Loucy (cell line): ENCODE data around the gene IL4.

ENCODE experiments used
- H2AFZ ChIP-seq: fragments of 200-600 bp; sonication (generic); 2 replicates; pipeline ENCODE4 v1.6.0; 2016; ENCODE audit warnings: antibody characterized with exemption, mild to moderate bottlenecking, low read length, moderate library complexity
- H3F3A ChIP-seq: fragments of 200-600 bp; 2 replicates; pipeline ENCODE4 v1.6.0; 2016; ENCODE audit warnings: antibody characterized with exemption, low read depth, mild to moderate bottlenecking
- H3K27me3 ChIP-seq: fragments of 200-600 bp; sonication (generic); 2 replicates; pipeline ENCODE4 v1.6.1; 2014; ENCODE audit warnings: low read length, mild to moderate bottlenecking; ENCODE audit not compliant: insufficient read depth, poor library complexity, severe bottlenecking
- H3K36me3 ChIP-seq: fragments of 200-600 bp; sonication (generic); 2 replicates; pipeline ENCODE4 v1.6.1; 2016; ENCODE audit warnings: low read length; ENCODE audit not compliant: insufficient read depth
- H3K4me1 ChIP-seq: fragments of 200-600 bp; sonication (generic); 2 replicates; pipeline ENCODE4 v1.5.1; 2014; ENCODE audit warnings: low read length, mild to moderate bottlenecking; ENCODE audit not compliant: insufficient read depth, poor library complexity, severe bottlenecking
- H3K4me2 ChIP-seq: fragments of 200-600 bp; sonication (generic); 2 replicates; pipeline ENCODE4 v1.6.0; 2014; ENCODE audit warnings: antibody characterized with exemption, low read length, low read depth, mild to moderate bottlenecking; ENCODE audit not compliant: poor library complexity, severe bottlenecking
- H3K4me3 ChIP-seq: fragments of 200-600 bp; sonication (generic); 2 replicates; pipeline ENCODE4 v1.5.1; 2014; ENCODE audit warnings: low read length, mild to moderate bottlenecking, mixed read lengths; ENCODE audit not compliant: poor library complexity, severe bottlenecking
- H3K79me2 ChIP-seq: fragments of 200-600 bp; sonication (generic); 2 replicates; pipeline ENCODE4 v1.6.1; 2014; ENCODE audit warnings: low read length; ENCODE audit not compliant: insufficient read depth
- H3K9ac ChIP-seq: fragments of 200-600 bp; sonication (generic); 2 replicates; pipeline ENCODE4 v1.6.0; 2014; ENCODE audit warnings: mild to moderate bottlenecking, low read depth, low read length, moderate library complexity; ENCODE audit not compliant: poor library complexity, severe bottlenecking
- H3K9me2 ChIP-seq: fragments of 200-600 bp; sonication (generic); replicated peaks from 2 replicates; pipeline ENCODE4 v1.6.1; 2016; ENCODE audit warnings: low read depth, low read length, mixed read lengths
- H3K9me3 ChIP-seq: fragments of 200-600 bp; sonication (generic); 2 replicates; pipeline ENCODE4 v1.6.1; 2014; ENCODE audit warnings: mild to moderate bottlenecking, antibody characterized with exemption, low read length, low read depth; ENCODE audit not compliant: insufficient read depth
- H4K20me1 ChIP-seq: fragments of 200-600 bp; sonication (generic); 2 replicates; pipeline ENCODE4 v1.6.0; 2014; ENCODE audit warnings: antibody characterized with exemption, low read length, mild to moderate bottlenecking; ENCODE audit not compliant: insufficient read depth, poor library complexity, severe bottlenecking
- EZH2phosphoT487 ChIP-seq: fragments of 200-600 bp; IDR thresholded peaks from 2 replicates; pipeline ENCODE4 v1.6.1; 2018; ENCODE audit warnings: antibody characterized with exemption, mild to moderate bottlenecking, moderate library complexity, borderline replicate concordance
- TF ChIP-seq, protein P1 (sequence below): fragments of 200-600 bp; sonication (generic); conservative IDR thresholded peaks from 2 replicates; pipeline ENCODE4 v1.5.1; 2014; ENCODE audit warnings: mild to moderate bottlenecking, antibody characterized with exemption, low read length

Gene IL4

DNA sequence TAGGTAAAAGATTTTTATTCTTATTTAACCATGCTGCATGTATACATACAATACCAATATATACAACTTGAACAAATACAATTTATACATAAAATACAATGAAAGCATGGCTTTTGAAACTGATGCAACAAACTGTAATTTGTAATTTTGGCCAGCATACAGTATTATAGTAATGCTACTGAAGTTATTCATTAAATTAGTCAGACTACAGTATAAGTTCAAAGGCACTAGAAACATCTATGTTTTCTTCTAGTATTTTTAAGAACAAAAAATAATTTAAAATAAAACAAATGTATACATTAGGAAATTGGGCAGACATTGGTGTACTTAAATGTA is 18.8 kb downstream of the IL4 start:
- no peak overlapping the region for H3K9ac ChIP-seq
- H3K9me3 ChIP-seq = no peaks in the 10 kb centered on the region
- TF ChIP-seq EZH2phosphoT487 = no peak
- TF ChIP-seq, protein P1, sequence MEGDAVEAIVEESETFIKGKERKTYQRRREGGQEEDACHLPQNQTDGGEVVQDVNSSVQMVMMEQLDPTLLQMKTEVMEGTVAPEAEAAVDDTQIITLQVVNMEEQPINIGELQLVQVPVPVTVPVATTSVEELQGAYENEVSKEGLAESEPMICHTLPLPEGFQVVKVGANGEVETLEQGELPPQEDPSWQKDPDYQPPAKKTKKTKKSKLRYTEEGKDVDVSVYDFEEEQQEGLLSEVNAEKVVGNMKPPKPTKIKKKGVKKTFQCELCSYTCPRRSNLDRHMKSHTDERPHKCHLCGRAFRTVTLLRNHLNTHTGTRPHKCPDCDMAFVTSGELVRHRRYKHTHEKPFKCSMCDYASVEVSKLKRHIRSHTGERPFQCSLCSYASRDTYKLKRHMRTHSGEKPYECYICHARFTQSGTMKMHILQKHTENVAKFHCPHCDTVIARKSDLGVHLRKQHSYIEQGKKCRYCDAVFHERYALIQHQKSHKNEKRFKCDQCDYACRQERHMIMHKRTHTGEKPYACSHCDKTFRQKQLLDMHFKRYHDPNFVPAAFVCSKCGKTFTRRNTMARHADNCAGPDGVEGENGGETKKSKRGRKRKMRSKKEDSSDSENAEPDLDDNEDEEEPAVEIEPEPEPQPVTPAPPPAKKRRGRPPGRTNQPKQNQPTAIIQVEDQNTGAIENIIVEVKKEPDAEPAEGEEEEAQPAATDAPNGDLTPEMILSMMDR = no peak
- no peak overlapping the region for H3K4me2 ChIP-seq
- no peaks in the 10 kb centered on the region for H3K79me2 ChIP-seq
- no peaks in the 10 kb centered on the region for H3K36me3 ChIP-seq
- no peaks in the 10 kb centered on the region for H3F3A ChIP-seq
- peaks cover 18% of the 10 kb centered on the region for H3K4me1 ChIP-seq
- H3K4me3 ChIP-seq = no peak overlapping the region
- no peaks in the 10 kb centered on the region for H3K9me2 ChIP-seq
- no peaks in the 10 kb centered on the region for H3K27me3 ChIP-seq
- H4K20me1 ChIP-seq = no peaks in the 10 kb centered on the region
- H2AFZ ChIP-seq = no peak overlapping the region

DNA sequence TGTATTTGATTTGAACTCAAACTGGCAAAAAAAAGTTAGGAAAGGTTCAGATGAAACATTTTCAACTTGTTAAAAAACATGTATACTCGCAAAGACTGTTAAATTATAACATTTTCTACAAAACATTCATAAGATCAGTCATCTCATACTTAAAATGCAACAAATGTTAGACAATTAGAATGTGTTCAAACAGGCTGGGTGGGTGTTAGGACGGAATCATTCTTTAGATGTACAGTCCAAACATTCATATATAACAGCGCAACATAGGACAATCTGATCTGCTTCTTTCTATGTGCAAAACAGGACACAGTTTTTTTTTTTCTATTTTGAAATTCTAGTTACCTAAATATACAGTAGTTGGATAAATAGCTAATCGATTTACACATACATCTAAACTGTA is 22.2 kb downstream of the IL4 start:
- TF ChIP-seq, protein P1 = no peak
- no peak for TF ChIP-seq EZH2phosphoT487
- Histone ChIP-seq H3K9ac (no peak overlapping the region), H3K36me3 (no peaks in the 10 kb centered on the region), H4K20me1 (no peaks in the 10 kb centered on the region), H3K9me3 (no peaks in the 10 kb centered on the region), H3K4me2 (no peak overlapping the region), H3K9me2 (no peaks in the 10 kb centered on the region), H3F3A (no peaks in the 10 kb centered on the region), H2AFZ (no peak overlapping the region), H3K27me3 (no peaks in the 10 kb centered on the region), H3K79me2 (no peaks in the 10 kb centered on the region), H3K4me1 (no peaks in the 10 kb centered on the region), H3K4me3 (no peak overlapping the region)

DNA sequence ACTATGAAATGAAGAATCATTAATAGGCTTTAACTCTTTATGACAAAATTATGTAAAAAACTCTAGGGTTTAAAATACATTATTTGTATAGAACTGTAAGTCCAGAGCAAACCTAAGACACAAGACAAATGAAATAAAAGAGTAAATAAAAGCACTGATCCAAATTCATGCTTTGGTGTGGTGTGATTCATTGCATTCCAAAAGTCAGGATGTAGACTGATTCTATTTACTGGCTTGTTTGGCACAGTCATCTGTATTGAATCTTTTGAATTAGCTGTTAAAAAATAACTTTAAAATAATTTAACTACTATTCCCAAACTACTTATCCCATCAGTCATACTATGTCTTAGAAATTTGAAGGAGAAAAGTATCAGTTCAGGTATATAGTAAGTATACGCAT is 31.1 kb downstream of the IL4 start:
- no peaks in the 10 kb centered on the region for H3F3A ChIP-seq
- H2AFZ ChIP-seq = no peak overlapping the region
- H3K9me3 ChIP-seq = no peaks in the 10 kb centered on the region
- no peaks in the 10 kb centered on the region for H4K20me1 ChIP-seq
- H3K4me2 ChIP-seq = no peak overlapping the region
- no peaks in the 10 kb centered on the region for H3K27me3 ChIP-seq
- H3K79me2 ChIP-seq = no peaks in the 10 kb centered on the region
- TF ChIP-seq EZH2phosphoT487 = no peak
- TF ChIP-seq, protein P1 = no peak
- no peak overlapping the region for H3K9ac ChIP-seq
- H3K9me2 ChIP-seq = no peaks in the 10 kb centered on the region
- H3K4me1 ChIP-seq = no peaks in the 10 kb centered on the region
- no peaks in the 10 kb centered on the region for H3K36me3 ChIP-seq
- H3K4me3 ChIP-seq = no peak overlapping the region
